Esophagus muscularis mucosa (tissue), 3 donors: Measurements from ENCODE around the gene CLEC18B.

Experiments used
- POLR2A ChIP-seq: fragments of 450-650 bp; IDR thresholded peaks from one replicate; pipeline ENCODE4 v1.6.1; 2017; ENCODE audit warnings: antibody characterized with exemption, moderate library complexity, mild to moderate bottlenecking, low read depth
- POLR2AphosphoS5 ChIP-seq, 2 donors: sonication (generic); formaldehyde crosslinking; IDR thresholded peaks; one replicate each; pipeline ENCODE4 v1.6.1; 2017; ENCODE audit warnings: antibody characterized with exemption in 2 of 2
- TF ChIP-seq, protein P1 (sequence below), 3 experiments: fragments of 200-600 bp in 2 of 3; fragments of 450-650 bp in 1 of 3; sonication (generic) in 2 of 3; IDR thresholded peaks; one replicate each; pipeline ENCODE4 v1.5.1; 2017 to 2019; ENCODE audit warnings: antibody characterized with exemption in 3 of 3, mild to moderate bottlenecking in 2 of 3, moderate library complexity in 1 of 3

DNA sequence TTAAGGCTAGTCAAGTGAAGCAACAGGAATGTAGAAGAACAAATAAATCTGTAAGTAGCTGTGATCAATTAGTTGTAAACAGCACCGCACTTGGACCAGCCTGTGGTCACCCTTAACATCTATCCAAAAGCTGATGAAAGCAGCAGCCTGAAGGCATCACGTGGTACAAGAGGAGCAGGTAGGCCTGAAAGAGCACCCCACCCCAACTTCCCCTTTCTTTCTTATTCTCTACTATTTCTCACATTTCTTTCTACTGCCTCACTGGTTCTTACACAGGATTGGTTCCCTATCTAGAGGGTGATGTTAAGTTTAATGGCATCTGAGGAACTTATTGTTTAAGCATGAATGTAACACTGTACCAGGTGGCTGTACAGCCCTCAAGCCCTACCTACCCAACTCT is 42.6 kb upstream of the CLEC18B start:
- TF ChIP-seq POLR2A: no peak
- TF ChIP-seq, protein P1, sequence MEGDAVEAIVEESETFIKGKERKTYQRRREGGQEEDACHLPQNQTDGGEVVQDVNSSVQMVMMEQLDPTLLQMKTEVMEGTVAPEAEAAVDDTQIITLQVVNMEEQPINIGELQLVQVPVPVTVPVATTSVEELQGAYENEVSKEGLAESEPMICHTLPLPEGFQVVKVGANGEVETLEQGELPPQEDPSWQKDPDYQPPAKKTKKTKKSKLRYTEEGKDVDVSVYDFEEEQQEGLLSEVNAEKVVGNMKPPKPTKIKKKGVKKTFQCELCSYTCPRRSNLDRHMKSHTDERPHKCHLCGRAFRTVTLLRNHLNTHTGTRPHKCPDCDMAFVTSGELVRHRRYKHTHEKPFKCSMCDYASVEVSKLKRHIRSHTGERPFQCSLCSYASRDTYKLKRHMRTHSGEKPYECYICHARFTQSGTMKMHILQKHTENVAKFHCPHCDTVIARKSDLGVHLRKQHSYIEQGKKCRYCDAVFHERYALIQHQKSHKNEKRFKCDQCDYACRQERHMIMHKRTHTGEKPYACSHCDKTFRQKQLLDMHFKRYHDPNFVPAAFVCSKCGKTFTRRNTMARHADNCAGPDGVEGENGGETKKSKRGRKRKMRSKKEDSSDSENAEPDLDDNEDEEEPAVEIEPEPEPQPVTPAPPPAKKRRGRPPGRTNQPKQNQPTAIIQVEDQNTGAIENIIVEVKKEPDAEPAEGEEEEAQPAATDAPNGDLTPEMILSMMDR (IDR thresholded peaks at IDR 0.05): no peak
- TF ChIP-seq POLR2AphosphoS5 (IDR thresholded peaks at IDR 0.05): no peak
